Activated T-cell treated with anti-CD3 and anti-CD28 coated beads for 1 hour (primary cell): Measurements from ENCODE around the gene KRT71.

Experiments
- DNase-seq: peaks from one replicate; pipeline ENCODE4 v3.0.0-alpha.2; 2020; ENCODE audit warnings: low read depth

KRT71 gene

DNA sequence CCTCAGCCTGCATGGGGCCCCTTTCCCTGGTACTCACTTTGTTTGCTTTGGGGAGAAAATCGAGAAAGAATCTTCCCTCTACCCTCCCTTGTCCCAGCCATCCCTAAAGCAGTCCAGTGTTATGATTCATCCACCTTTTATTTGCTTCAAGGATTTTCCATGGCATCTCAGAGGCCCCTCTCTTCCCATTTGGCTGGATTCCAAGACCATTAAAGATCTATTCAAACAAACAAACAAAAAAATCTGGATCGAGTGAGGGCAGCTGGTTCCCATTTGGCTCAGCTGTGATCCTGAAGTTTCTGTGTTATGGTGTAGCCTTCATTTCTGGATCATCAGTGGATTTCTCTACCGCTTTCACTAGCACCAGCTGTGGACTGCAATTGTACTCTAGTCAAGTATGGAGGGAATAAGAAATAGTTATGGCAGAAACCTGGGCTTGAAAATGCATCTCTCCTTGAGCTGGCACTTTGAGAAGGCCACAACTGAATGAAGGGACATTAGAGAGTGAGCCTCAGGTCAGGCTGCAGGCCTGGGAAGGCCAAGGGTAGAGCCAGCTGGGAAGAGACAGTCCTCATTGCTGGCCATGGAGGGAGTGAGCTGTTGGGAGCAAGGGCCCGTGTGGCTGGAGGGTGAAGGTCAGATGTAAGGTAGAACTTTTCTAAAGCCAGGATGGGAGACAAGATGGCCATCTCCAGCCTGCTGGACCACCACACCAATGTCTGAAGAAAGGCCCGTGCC is 13.7 kb downstream of the KRT71 start:
- no peak for DNase-seq

- DNase-seq, result no peak
These were observed 15.8 kb downstream of the KRT71 start for GRCh38 chr12:52537101-52537500.

GRCh38 chr12:52535574-52535973 is 17.4 kb downstream of the KRT71 start:
- no peak for DNase-seq

- DNase-seq, result no peak
These were observed 18.5 kb downstream of the KRT71 start for GRCh38 chr12:52534482-52534881.

DNA sequence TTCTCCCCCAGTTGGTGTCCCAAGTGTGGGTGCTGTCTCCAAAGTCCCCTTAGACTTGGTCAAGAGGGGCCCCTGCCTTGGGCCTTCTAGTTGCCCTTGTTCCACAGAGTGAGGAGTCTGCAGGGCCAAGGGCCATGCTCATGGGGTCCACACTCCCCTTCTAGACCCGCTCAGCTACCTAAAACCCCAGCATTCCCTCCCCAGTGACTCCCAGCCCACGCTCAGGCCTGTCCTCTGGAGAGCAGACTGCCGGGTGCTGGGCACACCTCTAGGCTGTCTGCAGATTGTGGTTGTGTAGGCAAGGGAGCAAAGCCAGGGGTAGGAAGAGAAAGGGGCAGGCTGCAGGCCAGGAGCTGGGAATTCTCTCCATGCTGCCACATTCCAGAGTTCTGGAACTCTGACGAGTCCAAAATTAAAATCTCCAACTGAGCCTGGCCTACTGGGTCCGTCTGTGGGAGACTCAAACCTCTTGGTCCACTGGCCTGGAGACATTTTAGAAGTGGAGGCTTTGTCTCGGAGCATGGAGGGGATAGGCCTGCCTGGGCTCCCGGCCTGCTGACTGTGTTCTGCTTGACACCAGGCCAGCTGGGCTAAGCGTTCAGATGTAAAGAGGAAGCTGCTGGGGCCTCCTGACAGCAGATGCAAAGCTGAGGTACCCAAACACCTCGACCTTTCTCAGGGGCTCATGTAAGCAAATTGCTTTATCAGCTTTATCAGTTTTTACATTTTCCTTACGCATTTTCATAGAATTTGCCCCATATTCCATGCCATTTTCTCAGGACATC is 19.1 kb downstream of the KRT71 start:
- DNase-seq, result no peak

GRCh38 chr12:52532636-52533035 is 20.3 kb downstream of the KRT71 start:
- no peak for DNase-seq

DNA sequence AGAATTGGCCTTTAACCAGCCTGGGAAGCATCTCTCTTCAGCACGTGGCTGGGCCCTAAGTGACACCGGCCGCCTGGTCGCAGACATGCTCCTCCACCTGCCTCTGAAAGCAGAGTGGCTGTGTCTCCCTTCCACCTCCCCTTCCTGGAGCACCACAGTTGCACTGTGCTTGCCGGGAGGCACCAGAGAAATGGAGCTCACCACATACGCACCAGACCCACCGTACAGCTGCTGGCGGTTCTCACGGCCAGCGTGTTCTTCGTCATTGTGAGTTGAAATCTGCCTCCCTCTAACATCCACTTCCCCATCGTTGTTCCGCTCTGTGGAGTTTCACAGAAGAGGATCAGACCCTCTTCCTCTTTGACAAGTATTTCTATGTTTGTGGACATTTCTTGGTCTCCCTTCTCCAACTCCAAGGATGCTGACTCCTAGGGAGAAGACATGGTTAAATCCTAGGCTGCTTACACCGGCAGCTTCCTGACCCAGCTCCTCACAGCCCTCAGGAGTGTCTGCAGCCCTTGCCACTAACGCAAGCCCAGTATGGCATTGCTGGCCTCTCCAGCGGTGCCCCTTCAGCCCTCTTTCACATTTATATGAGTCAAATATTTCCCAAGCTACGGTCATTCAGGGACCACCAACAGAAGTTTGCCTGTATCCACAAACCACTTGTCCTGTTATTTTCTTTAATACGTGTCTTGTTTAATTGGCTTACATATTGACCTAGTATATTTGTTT is 21.2 kb downstream of the KRT71 start:
- DNase-seq, result no peak

DNA sequence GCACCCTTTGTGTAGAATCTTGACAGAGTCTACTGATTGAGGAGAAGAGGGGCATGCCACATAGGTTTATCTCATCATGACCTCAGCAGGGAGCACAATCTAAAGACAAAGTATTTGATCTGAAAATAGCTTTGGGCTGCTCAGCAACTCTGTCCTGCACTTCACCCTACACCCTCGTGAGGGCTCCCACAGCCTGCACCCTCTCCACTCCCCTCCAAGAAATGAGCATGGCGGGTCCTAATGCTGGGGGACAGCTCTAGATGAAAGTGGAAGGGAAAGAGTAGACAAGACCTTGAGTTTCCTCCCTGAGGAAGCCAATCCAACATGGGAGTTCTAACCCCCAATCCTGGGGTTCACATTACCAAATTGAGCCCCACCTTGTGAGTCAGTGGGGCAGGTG is 22.0 kb downstream of the KRT71 start:
- no peak for DNase-seq

DNA sequence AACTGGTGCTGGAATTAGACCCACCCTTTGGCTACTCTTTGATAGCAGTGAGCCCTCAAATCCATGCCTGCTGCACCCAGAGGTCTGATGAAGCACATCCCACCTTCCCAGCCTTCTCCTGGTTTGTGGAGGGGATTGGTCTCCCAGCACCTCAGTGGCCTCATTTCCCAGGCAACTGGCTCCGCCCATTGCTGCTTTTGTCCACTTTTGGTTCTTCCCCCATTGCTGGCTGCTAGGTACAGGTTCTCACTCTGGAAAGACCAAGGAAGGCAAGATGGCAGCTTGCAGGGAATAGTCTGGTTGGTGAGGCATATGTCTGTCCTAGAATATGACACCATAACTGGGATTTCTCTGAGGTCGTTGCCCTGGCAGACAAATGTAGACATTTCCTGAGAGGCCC is 22.6 kb downstream of the KRT71 start:
- DNase-seq, result no peak

DNA sequence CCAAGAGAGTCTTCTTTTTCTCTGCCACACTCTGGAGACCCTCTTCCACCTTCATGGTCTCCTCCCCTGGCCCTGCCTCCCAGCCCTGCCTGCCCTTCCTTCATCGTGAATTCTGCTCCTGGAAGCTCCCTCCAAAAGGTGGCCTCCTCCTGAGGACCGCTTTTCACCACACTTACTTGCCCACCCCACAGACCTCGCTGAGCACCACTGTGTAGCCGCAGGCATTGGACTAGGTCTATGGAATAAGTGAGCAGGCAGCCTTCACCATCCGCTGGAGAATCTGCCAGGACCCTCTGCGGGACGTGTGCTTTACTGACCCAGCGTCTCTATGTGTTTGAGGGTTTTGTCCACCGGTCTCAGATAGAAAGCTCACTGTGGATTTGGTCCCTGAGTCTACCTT is 23.1 kb downstream of the KRT71 start:
- DNase-seq, result no peak

DNA sequence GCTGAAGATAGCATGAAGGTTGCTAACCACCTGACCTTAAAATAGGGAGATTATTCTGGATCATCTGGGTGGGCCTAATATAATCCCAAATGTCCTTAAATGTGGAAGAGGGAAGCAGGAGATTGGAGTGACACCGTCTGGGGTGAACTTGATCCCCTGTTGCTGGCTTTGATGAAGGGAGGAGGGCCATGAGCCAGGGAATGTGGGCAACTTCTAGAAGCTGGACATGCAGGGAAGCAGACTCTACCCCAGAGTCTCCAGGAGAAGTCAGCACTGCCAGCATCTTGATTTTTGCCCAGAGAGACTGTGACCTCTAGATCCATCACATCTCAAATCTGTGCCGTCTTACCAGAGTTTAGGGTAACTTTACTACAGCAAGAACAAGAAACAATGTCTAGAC is 23.5 kb downstream of the KRT71 start:
- DNase-seq, result no peak

DNA sequence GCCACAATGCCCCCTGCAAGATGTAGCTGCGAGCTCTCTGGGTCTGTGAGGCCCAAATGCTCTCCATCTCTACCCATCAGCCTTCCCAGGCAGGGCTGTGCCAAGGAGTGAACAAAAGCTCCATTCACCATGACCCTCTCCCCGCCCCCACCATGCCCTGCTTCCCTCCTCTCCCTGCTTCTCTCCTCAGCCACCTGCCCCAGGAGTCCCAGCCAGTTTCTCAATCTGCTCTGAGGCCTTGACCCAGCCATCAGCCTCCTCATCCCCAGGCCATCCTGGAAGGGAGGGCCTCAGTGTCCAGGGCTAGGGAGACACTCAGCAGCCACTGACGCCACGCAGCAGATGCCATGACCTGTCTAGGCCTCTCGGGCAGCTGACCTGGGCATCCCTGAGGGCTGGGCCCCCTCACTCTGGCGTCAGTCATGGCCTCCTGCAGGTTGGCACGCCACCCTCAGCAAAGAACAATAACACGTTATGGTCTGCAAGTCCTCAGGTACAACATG is 24.3 kb downstream of the KRT71 start:
- DNase-seq, result no peak

DNA sequence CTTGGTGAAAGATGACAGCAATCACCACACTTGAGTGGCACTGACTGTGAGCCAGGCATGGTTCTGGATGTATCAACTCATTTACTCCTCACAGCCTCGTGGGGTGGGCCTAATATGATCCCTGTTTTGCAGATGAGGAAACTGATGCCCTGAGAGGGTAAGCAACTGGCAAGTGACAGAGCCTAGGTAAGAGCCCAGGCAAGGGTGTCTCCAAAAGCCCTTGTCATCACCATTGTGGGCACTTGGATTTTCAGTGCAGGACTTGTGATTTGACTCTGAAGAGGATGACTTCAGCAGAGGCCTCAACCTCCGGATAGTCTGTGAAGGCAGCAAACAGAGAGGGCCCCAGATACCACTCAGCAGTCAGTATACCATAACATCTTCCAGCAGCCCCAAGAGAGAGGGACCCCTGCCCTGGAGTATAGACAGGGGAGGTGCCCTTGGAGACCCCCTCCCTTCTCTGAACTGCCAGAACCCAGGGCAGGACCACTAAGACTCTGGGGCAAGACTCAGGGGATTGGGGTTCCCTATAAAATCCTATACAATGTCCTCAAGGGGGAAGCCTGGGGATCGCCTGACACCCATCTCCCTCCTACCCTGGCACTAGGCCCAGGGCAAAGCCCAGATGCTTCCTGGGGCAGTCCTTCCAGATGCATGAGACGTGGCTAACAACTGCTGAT is 25.7 kb downstream of the KRT71 start:
- DNase-seq, result no peak

DNA sequence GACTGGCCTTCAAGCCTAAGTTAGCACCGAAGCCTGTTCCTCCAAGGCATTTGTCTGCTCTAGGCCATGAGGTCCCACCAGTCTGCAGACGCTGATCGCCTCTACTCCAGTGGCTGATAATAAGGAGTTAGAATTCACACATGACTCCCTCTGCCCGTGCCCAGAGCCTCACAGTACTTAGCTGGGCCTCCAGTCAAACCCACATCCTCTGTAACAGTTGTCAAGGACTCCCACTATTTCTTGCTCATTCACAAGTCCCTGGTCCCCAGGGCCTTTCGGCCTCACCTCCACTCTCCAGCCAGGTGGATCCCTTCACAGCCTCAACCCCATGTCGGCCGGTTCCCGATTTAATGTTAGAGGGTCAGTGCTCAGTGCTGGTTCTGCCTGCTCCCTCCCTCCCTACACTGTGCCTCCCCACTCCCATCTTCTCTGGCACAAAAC is 26.4 kb downstream of the KRT71 start:
- DNase-seq, result no peak

GRCh38 chr12:52525661-52526499 is 27.1 kb downstream of the KRT71 start:
- no peak for DNase-seq

DNA sequence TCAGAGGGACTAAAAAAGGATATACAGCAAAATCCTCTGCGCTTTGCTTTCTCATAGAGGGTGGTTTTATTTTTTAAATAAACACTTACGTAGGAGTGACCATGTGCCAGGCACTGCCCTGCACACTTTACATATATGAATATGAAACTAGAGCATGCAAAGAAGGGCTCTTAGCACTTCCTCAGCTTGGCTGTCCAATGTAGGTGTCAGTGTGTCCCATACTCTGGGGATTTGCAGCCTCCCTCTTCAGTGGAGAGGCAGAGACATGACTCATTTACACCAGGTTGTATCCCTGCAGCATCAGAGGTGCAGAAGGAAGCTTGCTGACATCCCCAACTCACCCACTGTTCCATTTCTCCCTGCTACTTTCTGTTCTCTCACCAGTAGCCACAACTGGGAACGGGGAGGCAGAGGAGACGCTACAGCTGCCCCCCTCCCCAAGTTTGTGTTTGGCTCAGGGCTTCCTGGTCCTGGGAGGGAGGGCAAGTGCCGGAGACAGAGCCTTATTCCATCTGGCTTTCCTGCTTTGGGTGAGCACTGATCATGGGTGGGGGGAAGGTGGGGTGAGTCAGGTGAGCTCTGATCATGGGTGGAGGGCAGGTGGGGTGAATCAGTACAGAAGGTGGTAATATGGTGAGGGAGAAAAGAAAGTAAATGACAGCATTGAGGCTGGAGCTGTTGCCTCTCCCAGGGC is 27.9 kb downstream of the KRT71 start:
- DNase-seq, result no peak

DNA sequence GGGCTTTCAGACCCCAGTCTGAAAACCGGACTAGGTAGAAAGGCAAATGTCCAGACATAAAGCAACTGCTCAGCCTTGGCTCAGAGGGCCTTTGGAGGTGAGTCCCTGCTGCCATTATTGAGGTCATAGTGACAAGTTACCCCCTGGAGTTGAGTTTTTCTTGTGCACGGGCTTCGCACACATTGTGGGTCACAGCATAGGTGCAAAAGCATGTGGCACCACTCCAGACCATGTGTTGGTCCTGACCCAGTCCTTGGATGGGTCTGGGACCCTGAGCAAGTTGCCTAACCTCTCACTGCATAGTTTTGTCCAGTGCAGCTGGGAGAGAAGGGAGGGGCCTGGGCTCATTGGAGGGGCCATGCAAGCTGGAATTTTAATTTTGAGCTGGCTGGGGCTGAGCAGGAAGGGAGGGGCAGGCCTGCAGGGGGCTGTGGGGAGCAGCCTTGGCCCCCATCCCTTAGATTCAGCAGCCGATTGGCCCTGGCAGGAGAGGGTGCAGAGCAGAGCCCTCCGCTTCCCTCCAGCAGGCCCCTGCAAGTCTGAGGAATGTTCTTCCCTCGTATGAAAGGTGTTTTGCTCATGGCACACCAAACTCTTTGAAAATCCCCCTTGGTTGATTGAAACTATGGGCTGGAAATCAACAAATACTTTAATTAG is 28.6 kb downstream of the KRT71 start:
- DNase-seq, result no peak

GRCh38 chr12:52523824-52524223 is 29.1 kb downstream of the KRT71 start:
- no peak for DNase-seq

GRCh38 chr12:52522346-52523011 is 30.5 kb downstream of the KRT71 start:
- no peak for DNase-seq
